IPS DF 19.7 (cell line): Measurements from ENCODE around the gene CRISPLD2.
"Not testable (repeated sequence)": the region's sequence is repeated elsewhere in the genome, so short reads cannot be mapped to it uniquely, and the experiment has no call there.

Source experiments
- DNase-seq: peaks from one replicate; pipeline ENCODE4 v3.0.0-alpha.2; 2013; ENCODE audit warnings: low read depth, low spot score

The CRISPLD2 gene

DNA sequence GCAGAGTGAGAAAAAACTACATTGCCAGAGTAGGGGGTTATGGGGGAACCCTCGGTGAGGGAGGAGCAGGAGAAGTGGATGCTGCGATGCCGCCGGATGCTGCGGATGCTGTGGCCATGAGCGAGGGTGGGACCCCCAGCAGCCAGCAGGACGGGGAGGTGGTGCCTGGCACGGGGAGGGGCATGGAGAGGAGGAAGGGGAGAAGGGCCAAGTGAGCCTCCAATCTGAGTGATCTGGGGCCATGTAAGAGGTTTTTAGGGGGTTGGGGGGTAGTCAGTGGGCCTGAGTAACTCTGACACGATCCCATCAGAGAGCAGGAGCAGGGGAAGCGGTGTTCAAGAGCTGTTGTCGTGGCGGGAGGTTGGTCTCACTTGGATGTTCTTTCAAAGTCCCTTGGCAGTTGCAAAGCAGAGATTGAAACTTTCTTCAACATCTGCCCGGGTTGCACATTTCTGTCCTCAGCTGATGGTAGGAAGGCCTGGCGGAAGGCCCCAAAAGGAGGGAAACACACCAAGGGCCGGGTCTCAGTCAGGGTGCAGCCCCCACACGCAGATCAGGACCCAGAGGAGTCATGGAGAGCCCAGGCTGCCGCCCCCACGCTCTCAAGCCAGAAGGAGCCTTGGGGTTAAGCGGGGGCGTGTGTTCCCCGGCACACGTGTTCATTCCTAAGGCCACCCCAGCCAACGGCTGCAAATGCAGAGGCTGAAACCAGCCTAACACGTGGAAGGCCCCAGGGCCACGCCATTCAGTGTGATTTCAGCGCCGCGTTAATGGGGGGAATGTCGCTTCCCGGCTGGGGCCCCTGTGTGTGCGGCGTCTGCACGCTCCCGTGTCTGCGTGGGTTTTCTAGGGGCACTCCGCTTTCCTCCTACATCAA is 109.9 kb downstream of the CRISPLD2 start:
- DNase-seq = no peak

- DNase-seq = no peak
Observed at GRCh38 chr16:84930298-84931106, 110.7 kb downstream of the CRISPLD2 start.

DNA sequence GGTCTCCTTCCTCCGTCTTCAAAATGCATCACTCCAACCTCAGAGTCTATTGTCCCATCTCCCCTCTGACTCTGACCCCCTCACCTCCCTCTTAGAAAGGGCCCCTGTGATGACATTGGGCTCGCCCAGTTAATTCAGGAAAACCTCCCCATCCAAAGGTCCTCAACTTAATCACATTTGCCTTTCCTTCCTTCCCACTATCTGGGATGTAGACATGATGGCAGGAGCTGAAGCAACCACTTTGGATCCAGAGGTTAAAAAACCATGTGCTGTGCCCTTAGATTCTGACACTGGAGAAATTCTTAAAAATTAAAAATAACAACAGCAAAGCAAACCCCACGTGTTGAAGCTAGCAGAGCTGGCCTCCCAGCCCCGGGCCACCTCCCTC is 111.3 kb downstream of the CRISPLD2 start:
- no peak for DNase-seq

- no peak for DNase-seq
Observed at GRCh38 chr16:84931506-84931905, 111.7 kb downstream of the CRISPLD2 start.

GRCh38 chr16:84932681-84933080 is 112.9 kb downstream of the CRISPLD2 start:
- no peak for DNase-seq

GRCh38 chr16:84933774-84934631 is 114.2 kb downstream of the CRISPLD2 start:
- DNase-seq = no peak

DNA sequence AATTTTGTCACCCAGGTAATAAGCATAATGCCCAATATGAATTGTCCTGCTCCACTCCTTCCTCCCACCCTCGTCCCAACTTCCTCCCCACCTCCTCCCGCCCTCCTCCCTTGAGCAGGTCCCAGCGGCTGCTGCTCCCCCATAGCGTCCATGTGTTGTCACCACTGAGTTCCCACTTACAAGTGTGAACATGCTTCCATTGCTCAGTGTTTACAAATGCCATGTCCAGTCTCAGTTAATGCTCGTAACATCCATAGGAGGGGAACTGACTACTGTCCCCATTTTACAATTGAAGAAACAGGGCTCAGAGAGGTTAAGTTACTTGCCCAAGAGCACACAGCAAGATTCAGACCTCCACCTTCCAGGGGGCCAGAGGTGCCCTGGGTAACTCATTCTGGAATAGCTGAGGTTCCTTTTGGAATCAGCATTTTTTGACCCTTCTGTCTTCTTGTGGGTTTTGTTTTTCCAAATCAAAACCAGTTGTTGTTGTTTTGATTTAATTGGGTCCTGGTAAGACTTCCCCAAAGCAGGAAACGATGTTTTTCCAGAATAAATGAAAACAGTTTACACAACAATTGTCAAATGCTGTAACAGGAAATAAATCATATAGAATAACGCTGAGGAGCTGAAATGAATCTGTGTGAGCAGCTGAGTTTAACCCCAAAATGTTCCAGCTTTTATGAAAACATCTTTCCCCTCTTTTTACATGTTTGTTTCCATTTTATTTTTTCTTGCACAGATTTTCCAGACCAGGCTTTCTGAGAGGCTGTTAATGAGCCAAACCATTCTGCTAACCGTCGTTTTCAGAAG is 117.6 kb downstream of the CRISPLD2 start:
- DNase-seq = no peak

- not testable (repeated sequence) for DNase-seq
Observed at GRCh38 chr16:84938616-84939015, 118.8 kb downstream of the CRISPLD2 start.

DNA sequence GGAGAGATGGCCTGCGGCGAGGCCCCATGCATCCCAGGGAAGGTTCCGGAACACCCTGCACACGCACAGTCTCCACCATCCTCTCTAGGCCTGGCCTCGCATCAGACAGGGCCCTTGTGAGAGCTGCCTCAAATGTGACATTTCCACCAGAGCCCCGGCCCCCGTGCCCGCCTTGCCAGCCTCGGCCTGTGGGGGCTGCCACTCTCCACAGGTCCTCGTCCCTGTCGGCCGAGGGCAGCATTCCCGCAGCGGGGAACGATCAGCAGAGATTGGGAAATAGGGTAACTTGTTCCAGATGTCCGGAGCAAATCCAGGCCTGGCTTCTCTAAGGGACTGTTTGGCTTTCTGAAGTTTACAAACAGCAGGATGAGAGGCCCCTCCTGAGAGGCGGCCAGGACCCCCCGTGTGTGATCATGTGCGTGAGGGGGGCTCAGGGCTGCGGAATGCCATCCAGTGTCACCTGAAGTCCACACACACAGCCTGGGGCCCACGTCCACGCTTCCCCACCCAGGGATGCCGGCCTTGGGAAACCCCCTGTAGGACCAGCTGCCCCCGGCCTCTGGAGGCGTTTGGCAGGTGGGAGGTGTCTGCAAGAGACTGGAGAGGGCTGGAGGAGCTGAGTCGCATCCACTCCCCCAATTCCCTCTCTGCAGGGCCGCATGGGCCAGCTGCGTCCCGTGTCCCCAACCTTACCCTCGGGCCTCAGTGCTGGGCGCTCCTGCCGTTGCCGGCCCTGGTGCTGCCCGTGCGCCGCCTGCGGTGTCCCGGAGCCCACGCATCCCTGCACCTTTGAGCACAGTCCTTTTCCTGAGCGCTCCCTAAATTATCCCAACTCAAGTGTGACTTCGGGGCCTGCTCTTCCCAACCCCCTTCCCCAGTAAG is 121.1 kb downstream of the CRISPLD2 start:
- DNase-seq = no peak

DNA sequence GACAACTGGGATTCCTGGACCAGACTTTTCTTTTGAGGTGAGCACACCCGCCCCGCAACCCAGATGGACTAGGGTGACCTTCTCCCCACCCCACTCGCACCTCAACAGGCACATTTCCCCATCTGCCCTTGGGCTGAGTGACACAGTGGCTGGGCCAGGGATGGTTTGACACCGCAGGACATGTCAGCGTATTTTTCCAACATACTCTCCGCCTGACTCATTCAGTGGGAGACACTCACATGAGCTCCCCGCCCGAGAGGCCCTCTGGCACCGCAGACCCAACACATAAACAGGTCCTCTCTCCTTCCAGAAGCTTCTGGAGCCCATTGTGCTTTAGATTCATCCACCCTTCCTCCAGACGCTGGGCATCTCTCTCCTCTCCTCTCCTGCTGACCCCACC is 122.1 kb downstream of the CRISPLD2 start:
- no peak for DNase-seq

DNA sequence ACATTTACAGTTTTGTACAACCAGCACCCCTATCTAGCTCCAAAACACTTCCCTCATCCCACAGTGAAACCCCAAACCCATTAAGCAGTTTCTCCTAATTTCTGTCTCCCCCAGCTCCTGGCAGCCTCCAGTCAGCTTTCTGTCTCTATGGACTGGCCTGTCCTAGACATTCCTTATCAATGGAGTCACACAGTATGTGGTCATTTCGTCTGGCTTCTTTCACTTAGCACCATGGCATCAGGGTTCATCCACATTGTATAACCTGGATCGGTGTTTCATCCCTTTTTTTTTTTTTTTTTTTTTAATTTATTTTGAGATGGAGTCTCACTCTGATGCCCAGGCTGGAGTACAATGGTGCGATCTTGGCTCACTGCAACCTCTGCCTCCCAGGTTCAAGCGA is 123.0 kb downstream of the CRISPLD2 start:
- no peak for DNase-seq

GRCh38 chr16:84943620-84944019 is 123.8 kb downstream of the CRISPLD2 start:
- no peak for DNase-seq

GRCh38 chr16:84947022-84947421 is 127.2 kb downstream of the CRISPLD2 start:
- no peak for DNase-seq

DNA sequence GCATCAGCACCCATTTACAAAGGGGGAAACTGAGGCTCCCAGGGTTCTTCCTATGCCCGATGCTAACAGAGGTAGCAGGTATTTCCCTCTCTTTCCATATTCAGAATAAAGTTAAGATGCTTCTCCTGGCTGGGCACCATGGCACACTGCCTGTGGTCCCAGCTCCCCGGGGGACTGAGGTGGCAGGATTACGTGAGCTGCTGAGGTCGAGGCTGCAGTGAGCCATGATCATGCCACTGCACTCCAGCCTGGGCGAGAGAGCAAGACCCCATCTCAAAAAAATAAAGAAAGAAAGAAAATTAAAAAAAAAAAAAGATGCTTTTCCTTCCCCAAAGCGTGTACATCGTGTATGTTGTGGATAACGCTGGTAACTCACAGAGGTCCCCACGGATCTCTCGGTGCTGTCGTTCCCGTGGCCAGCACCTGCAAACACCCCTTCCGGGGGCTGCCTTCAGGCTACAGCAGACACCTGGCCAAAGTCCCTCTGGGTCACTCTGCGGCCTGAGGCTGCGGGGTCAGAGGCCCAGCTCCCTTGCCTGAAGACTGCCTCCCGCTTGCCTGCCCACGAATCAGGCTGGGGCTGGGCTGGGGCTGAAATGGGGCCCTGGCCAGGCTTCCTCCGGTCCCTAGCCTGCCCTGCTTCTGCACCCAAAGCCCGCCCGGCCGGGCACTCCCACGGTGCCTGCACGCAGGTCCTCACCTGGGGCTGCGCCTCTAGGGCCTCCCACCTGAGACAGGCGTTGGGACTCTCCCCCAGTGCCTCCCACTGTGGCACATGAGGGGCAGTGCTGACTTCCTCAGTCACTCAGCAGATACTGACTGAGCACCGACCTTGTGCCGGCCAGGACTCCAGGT is 128.4 kb downstream of the CRISPLD2 start:
- DNase-seq = no peak

GRCh38 chr16:84948851-84949610 is 129.2 kb downstream of the CRISPLD2 start:
- no peak for DNase-seq

- no peak for DNase-seq
Observed at GRCh38 chr16:84949772-84950436, 130.1 kb downstream of the CRISPLD2 start.

GRCh38 chr16:84950906-84951305 is 131.1 kb downstream of the CRISPLD2 start:
- DNase-seq = no peak
